Measurements from ENCODE around the gene PARD3.

GRCh38 chr10:34229917-34230316, 585.2 kb downstream of the PARD3 start:
- TF ChIP-seq EZH2 (IDR thresholded peaks at IDR 0.05; ENCODE audit: insufficient read depth, low read length): no peak
- TF ChIP-seq, protein P1, sequence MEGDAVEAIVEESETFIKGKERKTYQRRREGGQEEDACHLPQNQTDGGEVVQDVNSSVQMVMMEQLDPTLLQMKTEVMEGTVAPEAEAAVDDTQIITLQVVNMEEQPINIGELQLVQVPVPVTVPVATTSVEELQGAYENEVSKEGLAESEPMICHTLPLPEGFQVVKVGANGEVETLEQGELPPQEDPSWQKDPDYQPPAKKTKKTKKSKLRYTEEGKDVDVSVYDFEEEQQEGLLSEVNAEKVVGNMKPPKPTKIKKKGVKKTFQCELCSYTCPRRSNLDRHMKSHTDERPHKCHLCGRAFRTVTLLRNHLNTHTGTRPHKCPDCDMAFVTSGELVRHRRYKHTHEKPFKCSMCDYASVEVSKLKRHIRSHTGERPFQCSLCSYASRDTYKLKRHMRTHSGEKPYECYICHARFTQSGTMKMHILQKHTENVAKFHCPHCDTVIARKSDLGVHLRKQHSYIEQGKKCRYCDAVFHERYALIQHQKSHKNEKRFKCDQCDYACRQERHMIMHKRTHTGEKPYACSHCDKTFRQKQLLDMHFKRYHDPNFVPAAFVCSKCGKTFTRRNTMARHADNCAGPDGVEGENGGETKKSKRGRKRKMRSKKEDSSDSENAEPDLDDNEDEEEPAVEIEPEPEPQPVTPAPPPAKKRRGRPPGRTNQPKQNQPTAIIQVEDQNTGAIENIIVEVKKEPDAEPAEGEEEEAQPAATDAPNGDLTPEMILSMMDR (IDR thresholded peaks at IDR 0.05; ENCODE audit: insufficient read depth, low read depth, low read length): no peak

Measured in astrocyte (in vitro differentiated cells and primary cell).